PC-9 (cell line): ENCODE data around the gene MOGAT1. TPM values are rescaled to one million over a fixed set of nuclear protein-coding genes. Genes with fewer than 3 reads are reported as not detected.

ENCODE experiments used
- BruUV-seq: library from RNA; stranded (reverse); fragments of 400-500 nt; replicated peaks from 2 replicates; lab custom pipeline; 2021; lab: Mats Ljungman, UMichigan
- CTCF ChIA-PET: fragments of 300-600 bp; sonication (Branson Sonifier 250); formaldehyde crosslinking; loops from one replicate; lab custom pipeline; 2022; ENCODE audit warnings: antibody characterized with exemption; lab: Charles Lee
- POLR2A ChIA-PET: fragments of 300-600 bp; sonication (Branson Sonifier 250); formaldehyde crosslinking; loops from one replicate; lab custom pipeline; 2022; ENCODE audit warnings: antibody characterized with exemption; ENCODE audit not compliant: unreplicated experiment; lab: Charles Lee
- DNase-seq, 2 experiments: peaks; one replicate each; pipeline versions ENCODE4 v3.0.0 to v3.0.0-alpha.2; 2015 to 2022; ENCODE audit warnings: mixed read lengths in 1 of 2
- H2AFZ ChIP-seq: fragments of 200-600 bp; sonication (generic); 2 replicates; pipeline ENCODE4 v1.8.1; 2017; ENCODE audit warnings: antibody characterized with exemption
- H3F3A ChIP-seq: fragments of 200-600 bp; sonication (generic); 2 replicates; pipeline ENCODE4 v1.8.1; 2017; ENCODE audit warnings: antibody characterized with exemption, mild to moderate bottlenecking, low read depth; ENCODE audit not compliant: insufficient read depth
- H3K27ac ChIP-seq: fragments of 200-600 bp; sonication (generic); 2 replicates; pipeline ENCODE4 v1.6.1; 2016; ENCODE audit warnings: mixed run types
- H3K27me3 ChIP-seq: fragments of 200-600 bp; sonication (generic); 2 replicates; pipeline ENCODE4 v1.6.1; 2016; ENCODE audit warnings: low read depth, mixed run types; ENCODE audit not compliant: insufficient read depth
- H3K36me3 ChIP-seq: fragments of 200-600 bp; sonication (generic); 2 replicates; pipeline ENCODE4 v1.6.1; 2016; ENCODE audit warnings: low read depth, mixed run types
- H3K4me1 ChIP-seq: fragments of 200-600 bp; sonication (generic); replicated peaks from 2 replicates; pipeline ENCODE4 v1.6.1; 2016; ENCODE audit warnings: mixed run types; ENCODE audit not compliant: insufficient read depth
- H3K4me2 ChIP-seq: fragments of 200-600 bp; sonication (generic); 2 replicates; pipeline ENCODE4 v1.6.1; 2017; ENCODE audit warnings: mixed run types
- H3K4me3 ChIP-seq: fragments of 200-600 bp; sonication (generic); 2 replicates; pipeline ENCODE4 v1.6.1; 2016; ENCODE audit warnings: mixed run types
- H3K79me2 ChIP-seq: fragments of 200-600 bp; sonication (generic); 2 replicates; pipeline ENCODE4 v1.6.1; 2017; ENCODE audit warnings: low read depth, mixed run types
- H3K9me2 ChIP-seq: fragments of 200-600 bp; sonication (generic); 2 replicates; pipeline ENCODE4 v1.8.1; 2017; ENCODE audit warnings: mild to moderate bottlenecking; ENCODE audit not compliant: insufficient read depth
- H3K9me3 ChIP-seq: fragments of 200-600 bp; sonication (generic); 2 replicates; pipeline ENCODE4 v1.8.1; 2016; ENCODE audit warnings: low read depth; ENCODE audit not compliant: insufficient read depth
- H4K20me1 ChIP-seq: fragments of 200-600 bp; sonication (generic); 2 replicates; pipeline ENCODE4 v1.8.1; 2017; ENCODE audit not compliant: insufficient read depth
- CTCF ChIP-seq: fragments of 200-600 bp; sonication (generic); conservative IDR thresholded peaks from 2 replicates; pipeline ENCODE4 v1.6.1; 2017; ENCODE audit warnings: mixed run types, antibody characterized with exemption, mild to moderate bottlenecking, moderate library complexity
- EZH2 ChIP-seq: fragments of 200-600 bp; sonication (generic); IDR thresholded peaks from 2 replicates; pipeline ENCODE4 v1.8.0; 2017; ENCODE audit warnings: antibody characterized with exemption, low read depth
- intact Hi-C: fragments of 100-400 bp; cut with micrococcal nuclease; formaldehyde crosslinking; loops from one replicate; pipeline ENCODE4 v1.10.0; 2022; ENCODE audit not compliant: unreplicated experiment
- total RNA-seq: library from RNA; stranded (reverse); gene quantifications from 2 replicates; pipeline ENCODE4 v1.2.3, GENCODE V29; 2021

Gene MOGAT1
- total RNA-seq, 1 experiment from 2014 or later: 0.35 TPM

GRCh38 chr2:222623756-222624309, 47.6 kb upstream of the MOGAT1 start:
- Histone ChIP-seq H3K27me3 (no peaks in the 10 kb centered on the region), H3K27ac (no peak overlapping the region), H3K36me3 (peaks cover 84% of the 10 kb centered on the region), H3K9me2 (no peaks in the 10 kb centered on the region), H3K4me3 (no peak overlapping the region), H2AFZ (no peak overlapping the region), H3K9me3 (no peaks in the 10 kb centered on the region), H3K4me2 (no peak overlapping the region), H4K20me1 (no peaks in the 10 kb centered on the region; the same call in none of the 2 replicates), H3F3A (no peaks in the 10 kb centered on the region; the same call in 1 of the 2 replicates), H3K4me1 (no peaks in the 10 kb centered on the region), H3K79me2 (no peaks in the 10 kb centered on the region)
- no peak for TF ChIP-seq EZH2
- TF ChIP-seq CTCF: no peak
- CTCF ChIA-PET: no interaction called here
- BruUV-seq: no TSS peak
- no peak for DNase-seq
- POLR2A ChIA-PET: no interaction called here
- intact Hi-C loops: no loop called here

- POLR2A ChIA-PET: no interaction called here
These were observed 43.7 kb upstream of the MOGAT1 start for GRCh38 chr2:222627764-222628163.

GRCh38 chr2:222635295-222635694, 36.2 kb upstream of the MOGAT1 start:
- Histone ChIP-seq H4K20me1 (0 out of 2 replicates have a peak, but pooled peaks cover 11% of the 10 kb centered on the region), H3K4me1 (no peaks in the 10 kb centered on the region), H3K9me2 (no peaks in the 10 kb centered on the region), H3K36me3 (peaks cover 85% of the 10 kb centered on the region), H3K27ac (no peak overlapping the region), H3K9me3 (no peaks in the 10 kb centered on the region), H3K27me3 (no peaks in the 10 kb centered on the region), H2AFZ (no peak overlapping the region), H3F3A (peaks cover 2% of the 10 kb centered on the region; the same call in 1 of the 2 replicates), H3K79me2 (no peaks in the 10 kb centered on the region), H3K4me2 (no peak overlapping the region), H3K4me3 (no peak overlapping the region)
- DNase-seq: no peak
- no TSS peak for BruUV-seq
- CTCF ChIA-PET: no interaction called here
- POLR2A ChIA-PET: no interaction called here
- TF ChIP-seq CTCF (no peak), EZH2 (no peak)
- intact Hi-C loops: no loop called here

More at GRCh38 chr2:222627764-222628163, 43.7 kb upstream of the MOGAT1 start:
- no peaks in the 10 kb centered on the region for H3K9me2 ChIP-seq
- H2AFZ ChIP-seq: no peak overlapping the region
- CTCF ChIA-PET: no interaction called here
- H4K20me1 ChIP-seq: no peaks in the 10 kb centered on the region; the same call in none of the 2 replicates
- no peak for TF ChIP-seq EZH2
- no peak for TF ChIP-seq CTCF
- no peak overlapping the region for H3K4me3 ChIP-seq
- DNase-seq: no peak
- H3F3A ChIP-seq: no peaks in the 10 kb centered on the region
- H3K9me3 ChIP-seq: no peaks in the 10 kb centered on the region
- intact Hi-C loops: no loop called here
- H3K4me1 ChIP-seq: no peaks in the 10 kb centered on the region
- peaks cover 93% of the 10 kb centered on the region for H3K36me3 ChIP-seq
- no peak overlapping the region for H3K4me2 ChIP-seq
- no peaks in the 10 kb centered on the region for H3K27me3 ChIP-seq
- no peak overlapping the region for H3K27ac ChIP-seq
- BruUV-seq: no TSS peak
- no peaks in the 10 kb centered on the region for H3K79me2 ChIP-seq
